PC-3 (cell line): ENCODE measurements around the gene ZNF260. TPM values are rescaled to one million over a fixed set of nuclear protein-coding genes. Genes with fewer than 3 reads are reported as not detected.

Experiments used
- ATAC-seq: fragments of 200-7000 bp; cut with Tn5 transposase; 2 replicates; pipeline ENCODE4 v1.9.1; 2020; ENCODE audit warnings: mild to moderate bottlenecking, moderate library complexity
- BruUV-seq: library from RNA; stranded (reverse); fragments of 400-500 nt; replicated peaks from 2 replicates; lab custom pipeline; 2021; lab: Mats Ljungman, UMichigan
- CTCF ChIA-PET: fragments of 300-600 bp; sonication (Branson Sonifier 250); formaldehyde crosslinking; loops from one replicate; lab custom pipeline; 2022; ENCODE audit warnings: antibody characterized with exemption; lab: Charles Lee
- POLR2A ChIA-PET: fragments of 300-600 bp; sonication (Branson Sonifier 250); formaldehyde crosslinking; loops from one replicate; lab custom pipeline; 2022; ENCODE audit warnings: antibody characterized with exemption; ENCODE audit not compliant: unreplicated experiment; lab: Charles Lee
- DNase-seq: peaks from one replicate; pipeline ENCODE4 v3.0.0-alpha.2; 2015
- H2AFZ ChIP-seq: fragments of 300-600 bp; sonication (generic); 2 replicates; pipeline ENCODE4 v1.6.0; 2016; ENCODE audit warnings: antibody characterized with exemption, low read length
- H3F3A ChIP-seq: fragments of 300-600 bp; sonication (generic); one replicate; pipeline ENCODE4 v1.6.0; 2017; ENCODE audit warnings: antibody characterized with exemption, low read length, control low read depth, mild to moderate bottlenecking; ENCODE audit not compliant: unreplicated experiment
- H3K27ac ChIP-seq: fragments of 300-600 bp; sonication (generic); 2 replicates; pipeline ENCODE4 v1.5.1; 2016; ENCODE audit warnings: mild to moderate bottlenecking, low read length
- H3K27me3 ChIP-seq: fragments of 300-600 bp; sonication (generic); 2 replicates; pipeline ENCODE4 v1.6.1; 2016; ENCODE audit warnings: low read length, mixed read lengths
- H3K36me3 ChIP-seq: fragments of 300-600 bp; sonication (generic); 2 replicates; pipeline ENCODE4 v1.6.1; 2016; ENCODE audit warnings: low read depth, mixed run types, low read length, mixed read lengths
- H3K4me1 ChIP-seq: fragments of 300-600 bp; sonication (generic); 2 replicates; pipeline ENCODE4 v1.5.1; 2016; ENCODE audit warnings: low read length; ENCODE audit not compliant: insufficient read depth
- H3K4me2 ChIP-seq: fragments of 300-600 bp; sonication (generic); 2 replicates; pipeline ENCODE4 v1.6.0; 2016; ENCODE audit warnings: low read length
- H3K4me3 ChIP-seq: fragments of 300-600 bp; sonication (generic); 2 replicates; pipeline ENCODE4 v1.5.1; 2016; ENCODE audit warnings: mild to moderate bottlenecking, low read length, mixed read lengths
- H3K79me2 ChIP-seq: fragments of 300-600 bp; sonication (generic); 2 replicates; pipeline ENCODE4 v1.6.1; 2017; ENCODE audit warnings: low read length, mixed read lengths
- H3K9ac ChIP-seq: fragments of 300-600 bp; sonication (generic); 2 replicates; pipeline ENCODE4 v1.6.0; 2016; ENCODE audit warnings: mild to moderate bottlenecking, low read length
- H3K9me2 ChIP-seq: fragments of 300-600 bp; sonication (generic); replicated peaks from 2 replicates; pipeline ENCODE4 v1.6.1; 2016; ENCODE audit warnings: mixed run types, low read length, mixed read lengths
- H3K9me3 ChIP-seq: fragments of 300-600 bp; sonication (generic); 2 replicates; pipeline ENCODE4 v1.6.1; 2016; ENCODE audit warnings: low read length, mixed read lengths
- H4K20me1 ChIP-seq: fragments of 300-600 bp; sonication (generic); 2 replicates; pipeline ENCODE4 v1.6.1; 2016; ENCODE audit warnings: low read length, mixed read lengths
- EZH2 ChIP-seq: fragments of 300-600 bp; sonication (generic); IDR thresholded peaks from one replicate; pipeline ENCODE4 v1.6.1; 2017; ENCODE audit warnings: antibody characterized with exemption, mild to moderate bottlenecking, low read length; ENCODE audit not compliant: unreplicated experiment
- EZH2phosphoT487 ChIP-seq: fragments of 300-600 bp; sonication (generic); IDR thresholded peaks from 2 replicates; pipeline ENCODE4 v1.6.1; 2018; ENCODE audit warnings: mild to moderate bottlenecking, antibody characterized with exemption, low read length, borderline replicate concordance
- intact Hi-C: fragments of 100-400 bp; cut with micrococcal nuclease; formaldehyde crosslinking; loops from 2 replicates; pipeline ENCODE4 v1.9.0; 2023
- total RNA-seq: library from RNA; depleted of rRNA; stranded (reverse); fragments of >200 nt; gene quantifications from 2 replicates; pipeline ENCODE4 v1.2.3, GENCODE V29; 2014
- TF ChIP-seq, protein P1 (sequence below): fragments of 300-600 bp; sonication (generic); conservative IDR thresholded peaks from 2 replicates; pipeline ENCODE4 v1.5.1; 2017; ENCODE audit warnings: antibody characterized with exemption, low read depth, mild to moderate bottlenecking, low read length

Gene ZNF260
- total RNA-seq, 1 experiment from 2014 or later = 5.5 TPM

DNA sequence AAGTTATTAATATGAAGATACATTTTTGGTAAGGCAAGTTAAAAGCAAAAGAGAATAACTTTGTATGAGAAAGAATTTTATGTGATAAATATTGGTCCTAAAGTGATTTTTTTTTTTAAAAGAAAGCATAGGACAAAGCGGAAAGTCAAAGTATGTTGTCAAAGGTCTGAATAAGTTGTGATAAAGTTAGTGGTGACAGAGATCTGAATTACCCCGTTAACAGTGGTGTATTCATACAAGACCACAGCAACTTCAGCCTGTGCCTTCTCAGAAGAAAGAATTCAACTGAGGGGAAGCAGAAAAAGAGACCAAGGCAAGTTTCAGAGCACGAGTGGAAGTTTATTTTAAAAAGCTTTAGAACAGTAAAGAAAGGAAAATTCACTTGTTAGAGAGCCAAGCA, 19.7 kb downstream of the ZNF260 start:
- H3K9ac ChIP-seq = no peak overlapping the region
- DNase-seq (no peak), ATAC-seq (no peak)
- peaks cover 6% of the 10 kb centered on the region; the same call in 1 of the 2 replicates for H3K9me3 ChIP-seq
- no TSS peak for BruUV-seq
- TF ChIP-seq EZH2phosphoT487 = no peak
- no peak for TF ChIP-seq EZH2
- TF ChIP-seq, protein P1, sequence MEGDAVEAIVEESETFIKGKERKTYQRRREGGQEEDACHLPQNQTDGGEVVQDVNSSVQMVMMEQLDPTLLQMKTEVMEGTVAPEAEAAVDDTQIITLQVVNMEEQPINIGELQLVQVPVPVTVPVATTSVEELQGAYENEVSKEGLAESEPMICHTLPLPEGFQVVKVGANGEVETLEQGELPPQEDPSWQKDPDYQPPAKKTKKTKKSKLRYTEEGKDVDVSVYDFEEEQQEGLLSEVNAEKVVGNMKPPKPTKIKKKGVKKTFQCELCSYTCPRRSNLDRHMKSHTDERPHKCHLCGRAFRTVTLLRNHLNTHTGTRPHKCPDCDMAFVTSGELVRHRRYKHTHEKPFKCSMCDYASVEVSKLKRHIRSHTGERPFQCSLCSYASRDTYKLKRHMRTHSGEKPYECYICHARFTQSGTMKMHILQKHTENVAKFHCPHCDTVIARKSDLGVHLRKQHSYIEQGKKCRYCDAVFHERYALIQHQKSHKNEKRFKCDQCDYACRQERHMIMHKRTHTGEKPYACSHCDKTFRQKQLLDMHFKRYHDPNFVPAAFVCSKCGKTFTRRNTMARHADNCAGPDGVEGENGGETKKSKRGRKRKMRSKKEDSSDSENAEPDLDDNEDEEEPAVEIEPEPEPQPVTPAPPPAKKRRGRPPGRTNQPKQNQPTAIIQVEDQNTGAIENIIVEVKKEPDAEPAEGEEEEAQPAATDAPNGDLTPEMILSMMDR = no peak
- intact Hi-C loops = no loop called here
- no peaks in the 10 kb centered on the region for H4K20me1 ChIP-seq
- no peaks in the 10 kb centered on the region for H3K4me1 ChIP-seq
- H3K4me2 ChIP-seq = no peak overlapping the region
- peaks cover 3% of the 10 kb centered on the region; the same call in 1 of the 2 replicates for H3K36me3 ChIP-seq
- no peak overlapping the region for H3K4me3 ChIP-seq
- no peaks in the 10 kb centered on the region for H3F3A ChIP-seq
- H3K9me2 ChIP-seq = no peaks in the 10 kb centered on the region
- CTCF ChIA-PET = no interaction called here
- POLR2A ChIA-PET = no interaction called here
- no peak overlapping the region for H2AFZ ChIP-seq
- no peaks in the 10 kb centered on the region for H3K79me2 ChIP-seq
- H3K27me3 ChIP-seq = no peaks in the 10 kb centered on the region
- H3K27ac ChIP-seq = no peak overlapping the region

DNA sequence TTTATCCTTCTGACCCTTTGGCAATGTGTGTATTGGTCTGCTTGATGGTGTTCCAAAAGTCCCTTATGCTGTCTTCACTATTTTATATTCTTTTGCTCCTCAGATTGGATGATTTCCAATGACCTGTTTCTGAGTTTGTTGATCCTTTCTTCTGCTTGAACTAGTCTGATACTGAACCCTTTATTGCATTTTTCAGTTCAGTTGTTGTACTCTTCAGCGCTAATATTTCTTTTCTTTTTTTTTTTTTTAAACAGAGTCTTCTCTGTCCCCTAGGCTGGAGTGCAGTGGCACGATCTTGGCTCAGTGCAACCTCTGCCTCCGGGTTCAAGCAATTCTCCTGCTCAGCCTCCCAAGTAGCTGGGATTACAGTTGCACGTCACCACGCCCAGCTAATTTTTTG, 26.1 kb downstream of the ZNF260 start:
- ChIA-PET CTCF (no interaction called here), POLR2A (no interaction called here)
- DNase-seq (no peak), ATAC-seq (no peak)
- BruUV-seq = no TSS peak
- Histone ChIP-seq H3K27ac (no peak overlapping the region), H3K27me3 (no peaks in the 10 kb centered on the region), H3K4me1 (no peaks in the 10 kb centered on the region), H3K4me3 (no peak overlapping the region), H3K4me2 (no peak overlapping the region), H3F3A (no peaks in the 10 kb centered on the region), H4K20me1 (no peaks in the 10 kb centered on the region), H3K79me2 (no peaks in the 10 kb centered on the region), H2AFZ (no peak overlapping the region), H3K9me2 (no peaks in the 10 kb centered on the region), H3K9me3 (no peaks in the 10 kb centered on the region; the same call in 1 of the 2 replicates), H3K9ac (no peak overlapping the region), H3K36me3 (no peaks in the 10 kb centered on the region)
- intact Hi-C loops = no loop called here
- TF ChIP-seq, protein P1 = no peak
- TF ChIP-seq EZH2 = no peak
- TF ChIP-seq EZH2phosphoT487 = no peak

DNA sequence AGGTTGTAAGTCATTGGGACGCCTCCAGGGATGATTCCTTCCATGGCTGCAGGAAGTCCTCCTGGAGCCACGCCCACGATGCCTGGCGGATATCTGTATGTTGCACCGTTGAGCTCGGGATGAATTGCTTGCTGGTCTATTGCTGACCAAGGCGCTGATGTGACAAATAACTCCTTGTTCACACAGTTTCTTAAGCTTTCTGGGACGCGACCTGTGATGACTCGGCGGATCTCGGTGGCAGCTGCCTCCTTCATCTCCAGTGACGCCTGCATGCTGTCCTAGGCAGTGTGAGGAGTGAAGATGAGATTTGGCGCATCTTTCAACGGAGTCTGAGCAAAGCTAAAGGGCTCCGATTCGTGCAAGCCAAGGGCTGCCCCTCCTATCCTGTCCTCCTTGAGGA, 31.1 kb downstream of the ZNF260 start:
- H3K9me3 ChIP-seq = no peaks in the 10 kb centered on the region; the same call in 1 of the 2 replicates
- POLR2A ChIA-PET = no interaction called here

More for the DNA sequence above, 31.1 kb downstream of the ZNF260 start:
- Histone ChIP-seq H3K4me2 (no peak overlapping the region), H4K20me1 (no peaks in the 10 kb centered on the region), H3K4me3 (no peak overlapping the region), H3K9ac (no peak overlapping the region), H3K4me1 (no peaks in the 10 kb centered on the region), H3F3A (no peaks in the 10 kb centered on the region), H2AFZ (no peak overlapping the region), H3K79me2 (no peaks in the 10 kb centered on the region), H3K9me2 (no peaks in the 10 kb centered on the region), H3K36me3 (no peaks in the 10 kb centered on the region), H3K27me3 (no peaks in the 10 kb centered on the region), H3K27ac (no peak overlapping the region)
- CTCF ChIA-PET = no interaction called here
- TF ChIP-seq EZH2phosphoT487 = no peak
- no peak for TF ChIP-seq EZH2
- TF ChIP-seq, protein P1 = no peak
- ATAC-seq = no peak
- no peak for DNase-seq
- no TSS peak for BruUV-seq
- intact Hi-C loops = no loop called here
